Activated CD8-positive, alpha-beta memory T cell treated with anti-CD3 and anti-CD28 coated beads for 24 hours (primary cell): ENCODE data around the gene SYNGR2.
A peak's percentile ranks its signal among the peaks of the same experiment; 100 is the strongest.

ENCODE experiments used
- DNase-seq: peaks from one replicate; pipeline ENCODE4 v3.0.0-alpha.2; 2020

Gene SYNGR2

DNA sequence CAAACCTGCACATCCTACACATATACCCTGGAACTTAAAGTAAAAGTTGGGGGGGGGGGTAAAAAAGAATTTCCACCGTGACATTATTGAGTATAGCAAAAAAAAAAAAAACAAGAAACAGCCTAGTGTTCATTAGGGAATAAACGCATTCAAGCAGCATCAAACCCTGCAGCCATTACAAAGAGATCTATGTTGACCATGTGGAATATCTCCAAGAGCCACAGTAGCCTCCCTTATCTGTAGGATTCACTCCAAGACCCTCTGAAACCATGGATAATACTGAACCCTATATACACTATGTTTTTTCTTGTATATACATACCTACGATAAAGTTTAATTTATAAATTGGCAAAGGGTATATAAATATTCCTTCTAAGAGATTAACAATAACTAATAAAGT lies 40.1 kb downstream of the SYNGR2 start:
- no peak for DNase-seq

DNA sequence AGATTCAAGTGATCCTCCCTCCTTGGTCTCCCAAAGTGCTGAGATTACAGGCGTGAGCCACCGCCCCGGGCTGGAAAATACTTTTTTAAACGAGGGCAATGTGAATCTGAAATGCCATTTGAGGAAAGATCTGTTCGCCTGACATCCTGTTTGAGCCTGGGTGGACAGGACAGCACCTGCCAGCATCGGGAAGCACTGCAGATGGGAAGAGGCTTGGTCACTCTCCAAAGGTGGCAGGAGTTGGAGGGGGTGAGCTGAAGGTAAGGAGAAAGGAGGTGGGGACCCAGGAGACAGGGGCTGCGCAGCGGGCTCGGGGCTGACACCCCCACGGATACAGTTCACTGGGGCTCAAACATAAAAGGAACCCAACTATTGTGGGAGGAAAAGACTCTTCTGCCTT lies 41.7 kb downstream of the SYNGR2 start:
- DNase-seq: no peak

GRCh38 chr17:78211032-78211431 lies 42.7 kb downstream of the SYNGR2 start:
- DNase-seq: no peak

GRCh38 chr17:78214016-78214705 lies 45.8 kb downstream of the SYNGR2 start, which contains the start of gene BIRC5:
TSS of gene BIRC5 (plus strand) at chr17:78214253. CDS start at chr17:78214317, 64 bp downstream.
- peak; percentile 96 for DNase-seq

- no peak for DNase-seq
Measured at GRCh38 chr17:78214706-78215061, 46.3 kb downstream of the SYNGR2 start.

- DNase-seq: no peak
Measured at GRCh38 chr17:78219396-78220150, 51.2 kb downstream of the SYNGR2 start.
